Mesothelial cell of epicardium (in vitro differentiated cells): Measurements from ENCODE around the gene DNAH17. TPM values are rescaled to one million over a fixed set of nuclear protein-coding genes. Genes with fewer than 3 reads are reported as not detected.

Experiments used
- DNase-seq, 2 experiments: peaks; one replicate each; pipeline ENCODE4 v3.0.0; 2021; ENCODE audit warnings: low spot score in 2 of 2; ENCODE audit not compliant: unreplicated experiment in 2 of 2
- H3K27ac Mint-ChIP-seq: 2 replicates; pipeline ENCODE4 v1.8.0; 2021; ENCODE audit warnings: mixed read lengths
- H3K27me3 Mint-ChIP-seq: 2 replicates; pipeline ENCODE4 v1.8.0; 2021; ENCODE audit warnings: low read depth, mixed read lengths
- H3K36me3 Mint-ChIP-seq: 2 replicates; pipeline ENCODE4 v1.8.0; 2021; ENCODE audit warnings: mixed read lengths
- H3K4me1 Mint-ChIP-seq: 2 replicates; pipeline ENCODE4 v1.8.0; 2021; ENCODE audit warnings: mixed read lengths
- H3K4me3 Mint-ChIP-seq: 2 replicates; pipeline ENCODE4 v1.8.0; 2021; ENCODE audit warnings: mild to moderate bottlenecking, moderate library complexity, mixed read lengths
- H3K9me3 Mint-ChIP-seq: 2 replicates; pipeline ENCODE4 v1.8.0; 2021; ENCODE audit warnings: mixed read lengths
- CTCF ChIP-seq: fragments of 200-600 bp; sonication (generic); IDR thresholded peaks from one replicate; pipeline ENCODE4 v1.5.0; 2021; ENCODE audit warnings: antibody characterized with exemption; ENCODE audit not compliant: unreplicated experiment
- total RNA-seq: library from RNA; stranded (reverse); gene quantifications from 3 replicates; pipeline ENCODE4 v1.2.1, GENCODE V29; 2021

DNAH17 gene
- total RNA-seq, 1 donor from 2014 or later = 0.87 TPM

GRCh38 chr17:78529251-78529650 is 47.9 kb downstream of the DNAH17 start:
- no peak for TF ChIP-seq CTCF
- H3K4me1 Mint-ChIP-seq = no peaks in the 10 kb centered on the region
- DNase-seq = no peak
- no peak overlapping the region for H3K27ac Mint-ChIP-seq
- H3K9me3 Mint-ChIP-seq = no peaks in the 10 kb centered on the region
- H3K27me3 Mint-ChIP-seq = no peaks in the 10 kb centered on the region
- no peak overlapping the region for H3K4me3 Mint-ChIP-seq
- H3K36me3 Mint-ChIP-seq = no peaks in the 10 kb centered on the region

GRCh38 chr17:78528541-78528940 is 48.7 kb downstream of the DNAH17 start:
- H3K4me3 Mint-ChIP-seq = no peak overlapping the region
- H3K36me3 Mint-ChIP-seq = no peaks in the 10 kb centered on the region
- no peak for DNase-seq
- no peak for TF ChIP-seq CTCF
- H3K27me3 Mint-ChIP-seq = no peaks in the 10 kb centered on the region
- no peaks in the 10 kb centered on the region for H3K4me1 Mint-ChIP-seq
- H3K27ac Mint-ChIP-seq = no peak overlapping the region
- no peaks in the 10 kb centered on the region for H3K9me3 Mint-ChIP-seq

- Mint-ChIP-seq H3K9me3 (no peaks in the 10 kb centered on the region), H3K4me1 (no peaks in the 10 kb centered on the region), H3K36me3 (no peaks in the 10 kb centered on the region), H3K4me3 (no peak overlapping the region), H3K27me3 (no peaks in the 10 kb centered on the region), H3K27ac (no peak overlapping the region)
- no peak for DNase-seq
- no peak for TF ChIP-seq CTCF
Observed at GRCh38 chr17:78527345-78527744, 49.9 kb downstream of the DNAH17 start.

- Mint-ChIP-seq H3K4me3 (no peak overlapping the region), H3K4me1 (no peaks in the 10 kb centered on the region), H3K27me3 (no peaks in the 10 kb centered on the region), H3K36me3 (no peaks in the 10 kb centered on the region), H3K9me3 (no peaks in the 10 kb centered on the region), H3K27ac (no peak overlapping the region)
- DNase-seq = no peak
- TF ChIP-seq CTCF = no peak
Observed at GRCh38 chr17:78526231-78527025, 50.8 kb downstream of the DNAH17 start.

GRCh38 chr17:78525511-78526160 is 51.6 kb downstream of the DNAH17 start:
- H3K27ac Mint-ChIP-seq = no peak overlapping the region
- H3K27me3 Mint-ChIP-seq = no peaks in the 10 kb centered on the region
- H3K4me3 Mint-ChIP-seq = no peak overlapping the region
- H3K4me1 Mint-ChIP-seq = no peaks in the 10 kb centered on the region
- DNase-seq = no peak
- no peaks in the 10 kb centered on the region for H3K9me3 Mint-ChIP-seq
- TF ChIP-seq CTCF = no peak
- H3K36me3 Mint-ChIP-seq = no peaks in the 10 kb centered on the region
